DOHH2 (cell line): ENCODE measurements around the gene THSD7A.

ENCODE experiments used
- H3F3A ChIP-seq: fragments of 200-600 bp; sonication (generic), shearing (Covaris generic); 2 replicates; pipeline ENCODE4 v1.6.0; 2016; ENCODE audit warnings: antibody characterized with exemption, mild to moderate bottlenecking; ENCODE audit not compliant: control insufficient read depth, insufficient read depth
- H3K27ac ChIP-seq: fragments of 200-600 bp; sonication (generic); 2 replicates; pipeline ENCODE4 v1.5.1; 2014; ENCODE audit warnings: low read depth, mild to moderate bottlenecking, low read length, moderate library complexity
- H3K27me3 ChIP-seq: fragments of 200-600 bp; sonication (generic); 2 replicates; pipeline ENCODE4 v1.6.1; 2014; ENCODE audit warnings: mild to moderate bottlenecking, low read length, mixed read lengths; ENCODE audit not compliant: control insufficient read depth
- H3K36me3 ChIP-seq: fragments of 200-600 bp; sonication (generic); 2 replicates; pipeline ENCODE4 v1.6.1; 2014; ENCODE audit warnings: mild to moderate bottlenecking, low read length, moderate library complexity, mixed read lengths; ENCODE audit not compliant: control insufficient read depth
- H3K4me1 ChIP-seq: fragments of 200-600 bp; sonication (generic); 2 replicates; pipeline ENCODE4 v1.6.1; 2014; ENCODE audit warnings: mild to moderate bottlenecking, low read length, mixed read lengths; ENCODE audit not compliant: control insufficient read depth
- H3K4me2 ChIP-seq: fragments of 200-600 bp; sonication (generic); 2 replicates; pipeline ENCODE4 v1.6.0; 2014; ENCODE audit warnings: mild to moderate bottlenecking, low read length, moderate library complexity
- H3K4me3 ChIP-seq: fragments of 200-600 bp; sonication (generic); 2 replicates; pipeline ENCODE4 v1.5.1; 2014; ENCODE audit warnings: mild to moderate bottlenecking, low read length, mixed read lengths
- H3K79me2 ChIP-seq: fragments of 200-600 bp; sonication (generic); 2 replicates; pipeline ENCODE4 v1.6.1; 2014; ENCODE audit warnings: mild to moderate bottlenecking, low read length, mixed read lengths; ENCODE audit not compliant: control insufficient read depth
- H3K9me2 ChIP-seq: fragments of 200-600 bp; sonication (generic); replicated peaks from 2 replicates; pipeline ENCODE4 v1.6.1; 2014; ENCODE audit warnings: mild to moderate bottlenecking, low read length, mixed read lengths; ENCODE audit not compliant: control insufficient read depth
- H3K9me3 ChIP-seq: fragments of 200-600 bp; sonication (generic); 2 replicates; pipeline ENCODE4 v1.6.1; 2014; ENCODE audit warnings: antibody characterized with exemption, low read length, mixed read lengths; ENCODE audit not compliant: control insufficient read depth, insufficient read depth
- H4K20me1 ChIP-seq: fragments of 200-600 bp; sonication (generic); 2 replicates; pipeline ENCODE4 v1.6.0; 2014; ENCODE audit warnings: low read depth, mild to moderate bottlenecking, antibody characterized with exemption, low read length, moderate library complexity; ENCODE audit not compliant: control insufficient read depth, insufficient read depth
- CTCF ChIP-seq: fragments of 200-600 bp; sonication (generic); IDR thresholded peaks from one replicate; pipeline ENCODE4 v1.5.1; 2014; ENCODE audit warnings: antibody characterized with exemption, mild to moderate bottlenecking, low read depth, low read length; ENCODE audit not compliant: poor library complexity, severe bottlenecking
- EZH2phosphoT487 ChIP-seq: fragments of 200-600 bp; sonication (generic); IDR thresholded peaks from 2 replicates; pipeline ENCODE4 v1.6.1; 2017; ENCODE audit warnings: borderline replicate concordance, mild to moderate bottlenecking, antibody characterized with exemption, low read length, moderate library complexity, mixed read lengths

Gene THSD7A

GRCh38 chr7:11605749-11606148 is 226.2 kb downstream of the THSD7A start:
- H3K36me3 ChIP-seq, result no peaks in the 10 kb centered on the region
- no peaks in the 10 kb centered on the region for H3K4me1 ChIP-seq
- TF ChIP-seq EZH2phosphoT487, result no peak
- TF ChIP-seq CTCF, result no peak
- no peaks in the 10 kb centered on the region for H3K27me3 ChIP-seq
- no peaks in the 10 kb centered on the region for H3K79me2 ChIP-seq
- no peak overlapping the region for H3K4me2 ChIP-seq
- H4K20me1 ChIP-seq, result no peaks in the 10 kb centered on the region
- H3K9me2 ChIP-seq, result no peaks in the 10 kb centered on the region; the same call in none of the 2 replicates
- H3F3A ChIP-seq, result no peaks in the 10 kb centered on the region
- no peak overlapping the region for H3K4me3 ChIP-seq
- no peak overlapping the region for H3K27ac ChIP-seq
- H3K9me3 ChIP-seq, result no peaks in the 10 kb centered on the region

GRCh38 chr7:11604505-11604904 is 227.5 kb downstream of the THSD7A start:
- Histone ChIP-seq H3K9me3 (no peaks in the 10 kb centered on the region), H3K79me2 (no peaks in the 10 kb centered on the region), H3K27ac (no peak overlapping the region), H3F3A (no peaks in the 10 kb centered on the region), H3K4me1 (no peaks in the 10 kb centered on the region), H3K36me3 (no peaks in the 10 kb centered on the region), H3K9me2 (no peaks in the 10 kb centered on the region; the same call in 1 of the 2 replicates), H3K27me3 (no peaks in the 10 kb centered on the region), H3K4me3 (no peak overlapping the region), H4K20me1 (no peaks in the 10 kb centered on the region), H3K4me2 (no peak overlapping the region)
- TF ChIP-seq CTCF, result no peak
- TF ChIP-seq EZH2phosphoT487, result no peak

GRCh38 chr7:11601761-11602160 is 230.2 kb downstream of the THSD7A start:
- TF ChIP-seq CTCF (no peak), EZH2phosphoT487 (no peak)
- Histone ChIP-seq H3K79me2 (no peaks in the 10 kb centered on the region), H3K9me3 (no peaks in the 10 kb centered on the region), H3K27me3 (no peaks in the 10 kb centered on the region), H3K36me3 (no peaks in the 10 kb centered on the region), H3K27ac (no peak overlapping the region), H3K4me1 (no peaks in the 10 kb centered on the region), H4K20me1 (no peaks in the 10 kb centered on the region), H3K4me3 (no peak overlapping the region), H3K9me2 (no peaks in the 10 kb centered on the region; the same call in 1 of the 2 replicates), H3F3A (no peaks in the 10 kb centered on the region), H3K4me2 (no peak overlapping the region)
